Measurements from ENCODE around the gene SLC35F3.

The SLC35F3 gene

DNA sequence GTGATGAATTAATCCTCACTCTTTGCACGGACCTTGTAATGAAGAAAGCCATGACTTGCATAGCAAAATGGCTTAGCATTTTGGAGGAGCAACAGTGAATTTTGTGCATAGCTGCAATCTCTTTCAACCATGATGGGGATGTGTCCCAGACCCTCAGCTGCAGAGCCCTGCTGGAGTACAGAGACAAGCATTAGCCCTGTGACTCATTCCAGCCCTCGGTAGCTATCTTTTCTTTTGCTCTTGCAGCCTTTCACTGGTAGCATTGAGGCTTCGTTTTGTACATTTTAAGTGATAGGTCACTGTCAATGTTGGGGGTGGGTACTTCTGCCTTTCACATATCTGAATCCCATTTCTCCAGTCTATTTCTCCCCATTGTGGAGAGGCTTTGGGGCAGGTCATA, 58.4 kb downstream of the SLC35F3 start:
- DNase-seq (ENCODE audit: extremely low spot score, insufficient read length, low read depth) (no peak), FAIRE-seq (no peak)

DNA sequence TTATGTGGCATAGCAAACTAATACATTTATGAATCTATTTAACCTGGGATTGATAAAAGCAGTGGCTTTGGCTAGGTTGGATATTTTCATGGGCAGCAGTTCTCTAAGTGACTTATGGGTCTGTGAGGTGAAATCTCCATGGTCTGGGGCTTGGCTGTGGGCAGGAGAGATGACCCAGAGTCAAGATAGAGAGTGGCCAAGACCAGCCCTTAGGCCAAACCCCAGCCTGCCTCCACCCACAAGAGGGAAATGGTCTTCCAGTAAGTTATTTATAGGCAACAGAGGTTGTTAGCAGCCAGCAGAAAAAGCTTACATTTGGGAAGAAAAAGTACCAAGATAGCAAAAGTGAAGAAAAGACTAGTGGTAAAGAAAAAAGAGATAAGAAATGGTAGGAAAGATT, 61.4 kb downstream of the SLC35F3 start:
- DNase-seq (ENCODE audit: extremely low spot score, insufficient read length, low read depth): no peak
- FAIRE-seq: no peak

DNA sequence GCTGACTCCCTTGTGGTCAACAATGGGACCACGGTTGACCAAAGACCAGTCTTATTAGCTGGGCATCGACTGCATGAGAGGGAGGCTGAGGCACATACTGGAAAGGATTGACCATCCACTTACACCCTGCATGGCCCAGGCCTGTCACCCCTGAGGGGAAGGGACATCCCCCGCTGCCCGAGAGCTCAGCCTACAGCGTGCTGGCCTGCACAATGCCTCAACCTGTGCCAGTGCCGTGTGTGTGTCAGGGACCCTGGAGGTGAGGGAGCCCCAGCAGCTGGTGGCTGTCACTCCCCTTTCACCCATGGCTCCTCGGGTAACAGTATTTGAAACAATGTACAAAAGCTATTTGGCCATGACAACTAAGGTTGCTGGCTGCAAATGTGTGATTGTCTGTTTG, 67.3 kb downstream of the SLC35F3 start:
- DNase-seq (ENCODE audit: extremely low spot score, insufficient read length, low read depth) (no peak), FAIRE-seq (no peak)

DNA sequence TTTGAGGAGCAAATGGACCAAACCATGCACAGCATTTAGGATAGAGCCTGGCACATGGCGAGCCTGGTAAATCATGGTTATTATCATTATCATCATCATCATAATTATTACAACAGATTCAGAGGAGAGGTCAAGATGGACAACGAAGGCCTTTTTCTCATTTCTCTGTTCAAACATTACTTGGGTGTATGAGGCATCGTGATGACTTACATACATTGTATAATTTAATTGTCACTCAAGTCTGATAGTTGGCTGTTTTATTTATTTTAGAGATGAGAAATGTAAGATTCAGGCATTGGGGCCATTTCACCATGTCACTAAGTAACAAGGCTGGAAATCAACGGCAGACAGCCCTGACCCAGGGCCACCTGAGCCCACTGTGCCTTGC, 68.1 kb downstream of the SLC35F3 start:
- DNase-seq (ENCODE audit: extremely low spot score, insufficient read length, low read depth) (no peak), FAIRE-seq (no peak)

DNA sequence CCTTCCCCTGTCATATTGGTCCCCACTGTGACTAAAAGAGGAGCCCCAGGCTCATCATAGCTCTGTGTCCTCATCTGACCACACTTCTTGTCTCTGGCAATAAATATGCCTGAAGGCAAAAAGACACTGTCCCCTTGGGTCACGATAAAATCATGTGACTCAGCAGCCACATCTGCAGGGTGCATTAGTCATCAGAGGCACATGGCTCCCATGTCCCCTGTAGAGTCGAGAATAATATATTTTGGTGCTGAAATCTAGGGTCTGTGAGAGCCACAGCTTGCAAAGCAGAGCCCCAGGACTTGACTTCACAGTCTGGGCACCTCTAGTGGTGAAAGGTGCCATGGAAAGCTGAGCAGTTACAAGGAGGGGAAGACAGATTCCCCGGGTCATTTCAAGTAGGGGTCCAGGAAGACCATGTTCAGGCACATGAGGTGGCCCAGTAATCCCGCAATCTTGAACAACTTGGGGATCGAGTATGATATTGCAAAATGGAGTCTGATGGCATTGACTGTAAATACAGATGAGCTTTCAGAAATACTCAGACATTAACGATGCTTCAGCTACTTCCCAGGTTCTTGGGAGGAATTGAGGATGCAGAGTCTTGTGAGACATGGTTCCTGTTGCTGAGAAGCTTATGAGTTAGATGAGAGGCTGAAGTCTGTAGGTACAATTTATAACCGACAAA, 68.6 kb downstream of the SLC35F3 start:
- DNase-seq (ENCODE audit: extremely low spot score, insufficient read length, low read depth) (no peak), FAIRE-seq (no peak)

DNA sequence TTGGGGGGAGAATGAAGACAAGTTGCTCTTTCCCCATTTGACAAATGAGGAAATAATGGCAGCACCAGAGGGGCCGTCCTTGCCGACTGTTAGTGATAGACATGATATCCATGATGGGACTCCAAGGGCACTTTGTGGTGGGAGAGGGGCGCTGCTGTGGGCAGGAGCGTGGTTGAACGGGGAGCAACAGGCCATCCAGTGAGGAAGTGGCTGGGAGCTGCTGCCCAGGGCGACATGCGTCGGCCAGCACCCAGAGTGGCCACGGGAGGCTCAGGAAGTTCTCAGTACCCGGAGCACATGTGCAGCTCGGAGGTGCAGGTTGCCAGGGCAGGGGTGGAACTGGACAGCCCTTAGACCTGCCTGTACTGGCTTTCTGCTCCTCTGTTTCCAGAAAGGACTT, 71.0 kb downstream of the SLC35F3 start:
- no peak for DNase-seq (ENCODE audit: extremely low spot score, insufficient read length, low read depth)
- FAIRE-seq: no peak

DNA sequence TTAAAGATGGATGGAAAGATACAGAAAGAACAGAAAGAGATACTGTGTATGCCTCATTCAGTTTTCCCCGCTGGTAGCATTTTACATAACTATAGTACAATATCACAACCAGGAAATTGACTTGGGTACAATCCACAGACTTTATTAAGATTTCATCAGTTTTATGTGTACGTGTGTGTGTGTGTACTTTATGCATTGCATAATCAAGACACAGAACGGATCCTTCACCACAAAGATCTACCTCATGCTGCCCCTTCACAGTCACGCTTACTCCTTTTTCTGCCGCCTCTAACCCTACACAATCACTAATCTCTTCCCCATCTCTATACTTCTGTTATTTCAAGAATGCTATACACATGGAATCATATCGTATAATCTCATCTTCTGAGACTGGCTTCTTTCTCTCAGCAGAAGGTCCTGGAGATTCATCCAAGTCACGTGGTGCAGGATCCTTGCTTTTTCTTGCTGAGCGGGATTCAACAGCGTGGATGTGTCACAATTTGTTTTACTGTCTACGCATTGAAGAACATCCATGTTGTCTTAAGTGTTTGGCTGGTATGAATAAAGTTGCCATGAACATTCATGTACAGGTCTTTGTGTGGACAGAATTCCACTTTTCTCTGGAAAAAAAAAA, 76.7 kb downstream of the SLC35F3 start:
- DNase-seq (ENCODE audit: extremely low spot score, insufficient read length, low read depth) (no peak), FAIRE-seq (no peak)

DNA sequence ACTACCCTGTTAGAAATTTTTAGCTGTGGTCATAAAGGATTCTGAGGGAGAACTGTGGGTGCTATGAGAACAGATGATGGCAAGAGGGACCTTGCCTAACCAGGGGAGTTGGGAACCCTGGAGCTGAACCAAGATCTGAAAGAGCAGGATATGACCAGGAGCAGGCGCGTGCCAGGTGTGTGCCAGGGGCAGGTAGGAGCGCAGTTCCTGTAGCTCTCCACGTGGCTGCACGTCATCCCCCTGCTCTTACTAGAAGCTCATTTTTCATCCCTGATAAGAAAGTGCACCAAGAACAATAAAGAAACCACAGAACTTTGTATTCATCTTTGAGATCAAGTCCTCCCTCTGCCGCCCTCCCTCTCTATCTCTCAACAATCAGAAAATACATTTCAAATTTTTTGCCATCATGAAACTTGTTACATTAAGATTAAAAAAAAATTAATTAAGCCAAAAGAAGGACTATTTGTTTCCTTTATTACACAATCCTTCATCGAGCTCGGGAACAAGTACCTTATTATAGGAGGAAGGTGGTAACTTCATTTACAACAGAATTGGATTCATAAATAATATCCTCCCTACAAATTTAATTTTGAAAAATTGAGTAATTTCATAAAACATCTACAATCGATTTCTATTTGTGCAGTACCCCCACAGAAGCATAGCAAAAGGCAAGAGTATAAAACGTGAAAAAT, 78.5 kb downstream of the SLC35F3 start:
- DNase-seq (ENCODE audit: extremely low spot score, insufficient read length, low read depth): no peak
- no peak for FAIRE-seq

DNA sequence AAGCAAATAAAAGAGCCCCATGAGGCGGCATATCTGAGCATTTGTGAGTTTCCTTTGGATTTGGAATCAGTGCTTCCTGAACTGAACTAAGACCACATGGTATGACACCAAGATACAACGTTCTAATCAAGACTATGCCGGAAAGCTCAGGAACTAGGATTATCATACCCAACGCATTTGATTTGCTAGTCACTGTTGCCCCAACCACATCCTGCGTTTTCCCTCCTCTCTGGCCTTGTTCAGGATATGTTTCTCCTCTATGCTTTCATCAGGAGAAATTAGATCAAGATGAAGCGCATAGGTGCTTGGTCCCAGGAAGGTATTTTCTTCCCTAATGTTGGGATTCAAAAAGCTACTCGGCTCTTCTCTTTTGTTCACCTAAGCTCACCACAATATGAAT, 79.3 kb downstream of the SLC35F3 start:
- FAIRE-seq (no peak), DNase-seq (ENCODE audit: extremely low spot score, insufficient read length, low read depth) (no peak)

DNA sequence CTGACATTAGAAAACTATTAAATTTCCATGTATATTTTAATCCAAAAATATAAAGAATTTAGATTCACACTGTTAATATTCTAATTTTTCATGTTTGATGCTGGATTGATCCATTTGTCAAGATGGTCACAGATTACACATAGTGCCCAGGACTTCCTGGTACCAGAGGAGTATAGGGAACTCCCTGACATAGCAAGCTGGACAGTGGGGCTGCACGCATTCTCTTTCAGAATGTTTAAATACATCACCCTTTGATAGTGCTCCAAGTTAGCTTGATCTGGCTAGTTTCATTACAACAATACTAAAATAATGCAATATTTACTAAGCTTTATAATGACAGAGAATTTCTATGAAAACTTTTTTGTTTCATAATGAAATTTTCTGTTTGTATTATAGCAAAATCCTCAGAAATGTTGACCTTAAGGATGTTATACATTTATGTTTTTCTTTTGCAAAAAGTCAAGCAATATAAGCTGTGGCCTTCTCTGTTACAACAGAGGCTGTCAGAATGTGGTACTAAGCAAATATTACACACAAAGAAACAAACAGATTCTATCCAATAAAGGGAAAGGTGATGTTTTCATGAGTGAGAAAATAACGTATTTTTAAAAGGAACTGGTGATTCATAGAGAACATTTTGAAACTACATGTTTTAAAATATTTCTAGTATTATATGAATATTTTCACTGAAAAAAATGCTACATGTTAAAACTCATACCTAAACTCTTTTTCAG, 84.7 kb downstream of the SLC35F3 start:
- no peak for FAIRE-seq
- no peak for DNase-seq (ENCODE audit: extremely low spot score, insufficient read length, low read depth)

DNA sequence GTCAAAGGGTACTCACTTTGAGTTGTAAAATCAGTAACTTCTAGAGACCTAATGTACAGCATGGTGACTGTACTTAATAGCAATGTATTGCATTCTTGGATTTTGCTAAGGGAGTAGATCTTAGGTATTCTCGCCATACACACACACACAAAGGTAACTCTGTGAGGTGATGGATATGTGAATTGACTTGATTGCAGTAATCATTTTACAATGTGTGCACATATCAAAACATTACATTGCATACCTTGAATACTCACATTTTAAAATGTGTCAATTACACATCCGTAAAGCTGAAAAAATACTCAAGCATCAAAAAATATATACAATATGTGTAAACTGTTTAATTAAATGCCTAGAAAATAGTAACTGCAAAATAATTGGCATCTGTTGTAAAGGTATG, 86.0 kb downstream of the SLC35F3 start:
- no peak for DNase-seq (ENCODE audit: extremely low spot score, insufficient read length, low read depth)

DNA sequence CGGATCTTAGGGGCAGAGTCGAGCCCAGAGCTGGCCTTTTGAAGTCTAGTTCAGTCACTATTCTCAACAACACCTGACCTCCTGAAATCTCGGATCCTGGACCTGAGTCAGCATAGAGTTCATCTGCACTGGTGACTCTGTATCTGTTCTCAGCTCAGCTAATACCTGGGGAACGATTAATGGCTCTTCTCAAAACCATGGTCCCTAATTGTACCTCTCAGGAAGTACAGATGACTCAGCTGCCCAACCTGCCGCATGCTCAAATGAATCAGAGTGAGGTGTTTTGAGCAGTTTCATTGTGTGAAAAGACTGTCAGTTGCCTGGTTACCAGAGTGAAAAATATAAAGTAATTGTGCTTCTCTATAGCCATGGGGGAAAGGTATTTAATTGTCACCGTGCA, 89.2 kb downstream of the SLC35F3 start:
- DNase-seq (ENCODE audit: extremely low spot score, insufficient read length, low read depth): no peak
- FAIRE-seq: no peak

More for the DNA sequence above, 86.0 kb downstream of the SLC35F3 start:
- FAIRE-seq: no peak

DNA sequence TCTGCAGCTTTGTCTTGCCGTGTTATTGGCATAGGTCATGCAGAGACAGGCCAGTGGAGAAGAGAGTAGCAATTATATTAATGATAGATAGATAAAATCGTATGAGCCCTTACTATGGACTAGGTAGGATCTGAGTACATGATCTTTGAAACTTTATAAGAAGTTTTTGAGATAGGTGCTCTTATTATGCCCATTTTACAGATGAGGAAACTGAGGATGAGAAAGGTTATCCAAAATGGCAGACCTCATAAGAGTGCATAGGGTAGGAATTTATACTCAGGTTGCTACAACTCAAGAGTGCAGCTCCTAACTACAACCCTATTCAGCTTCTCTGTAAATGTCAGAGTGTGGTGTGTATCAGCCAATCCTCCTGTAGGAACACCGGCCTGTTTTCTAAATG, 89.6 kb downstream of the SLC35F3 start:
- no peak for FAIRE-seq

DNA sequence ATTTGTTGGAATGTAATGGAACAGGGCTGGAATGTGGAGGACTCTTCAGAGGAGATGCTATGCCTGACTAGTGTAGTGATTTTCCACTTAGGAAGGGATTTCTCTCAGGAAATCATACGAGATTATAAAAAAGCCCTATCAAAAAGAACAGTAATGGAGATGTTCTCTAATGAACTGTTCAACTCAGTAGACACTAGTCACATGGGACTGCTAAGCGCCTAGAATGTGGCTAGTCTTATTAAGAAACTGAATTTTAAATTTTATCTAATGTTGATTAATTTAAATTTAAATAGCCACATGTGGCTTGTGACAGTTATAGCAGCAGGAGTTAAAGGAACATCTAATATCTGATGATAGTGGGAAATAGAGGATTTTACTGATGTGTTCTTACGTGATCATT, 94.0 kb downstream of the SLC35F3 start:
- DNase-seq (ENCODE audit: extremely low spot score, insufficient read length, low read depth) (no peak), FAIRE-seq (no peak)

More for the DNA sequence above, 89.6 kb downstream of the SLC35F3 start:
- DNase-seq (ENCODE audit: extremely low spot score, insufficient read length, low read depth): no peak

DNA sequence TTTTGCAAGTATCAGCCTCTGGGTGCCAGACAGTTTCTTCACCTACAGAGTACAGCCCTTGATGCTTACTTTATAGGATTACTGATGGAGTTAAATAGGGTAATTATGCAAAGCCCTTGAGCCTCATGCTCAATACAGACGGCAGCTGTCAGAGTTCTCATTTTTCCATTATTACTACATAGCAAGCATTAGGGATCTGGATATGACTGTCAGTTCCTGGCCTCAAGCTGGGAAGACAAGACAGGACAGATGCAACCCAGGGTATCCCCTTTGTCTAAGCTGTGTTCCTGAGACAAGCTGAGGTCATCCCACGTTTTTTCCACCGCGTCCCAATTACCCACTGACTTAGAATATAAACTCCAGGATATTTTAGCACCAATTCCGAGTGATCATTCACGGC, 94.4 kb downstream of the SLC35F3 start:
- FAIRE-seq (no peak), DNase-seq (ENCODE audit: extremely low spot score, insufficient read length, low read depth) (no peak)

DNA sequence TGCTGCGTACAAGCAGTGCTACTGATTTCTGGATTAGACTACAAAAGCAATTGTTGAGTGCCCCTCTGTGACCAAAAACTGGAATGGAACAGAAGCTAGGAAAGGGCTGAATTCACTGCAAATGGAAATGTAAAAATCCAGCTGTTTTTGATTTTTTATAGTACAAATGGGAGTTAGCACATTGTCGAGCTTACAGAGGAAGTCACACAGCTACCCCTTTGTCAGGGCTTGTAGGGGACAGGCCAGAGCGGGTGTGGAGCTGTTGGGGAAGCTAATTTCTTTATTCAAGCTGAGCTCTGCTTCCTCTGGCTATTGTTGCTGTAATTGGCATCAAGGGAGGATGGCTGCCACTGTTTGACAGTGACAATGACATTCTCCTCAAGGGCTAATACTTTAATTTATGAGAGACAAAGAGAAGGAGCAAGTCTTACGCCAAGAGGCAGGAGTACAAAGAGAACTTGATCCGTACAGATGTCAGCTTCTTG, 96.1 kb downstream of the SLC35F3 start:
- DNase-seq (ENCODE audit: extremely low spot score, insufficient read length, low read depth) (no peak), FAIRE-seq (no peak)

DNA sequence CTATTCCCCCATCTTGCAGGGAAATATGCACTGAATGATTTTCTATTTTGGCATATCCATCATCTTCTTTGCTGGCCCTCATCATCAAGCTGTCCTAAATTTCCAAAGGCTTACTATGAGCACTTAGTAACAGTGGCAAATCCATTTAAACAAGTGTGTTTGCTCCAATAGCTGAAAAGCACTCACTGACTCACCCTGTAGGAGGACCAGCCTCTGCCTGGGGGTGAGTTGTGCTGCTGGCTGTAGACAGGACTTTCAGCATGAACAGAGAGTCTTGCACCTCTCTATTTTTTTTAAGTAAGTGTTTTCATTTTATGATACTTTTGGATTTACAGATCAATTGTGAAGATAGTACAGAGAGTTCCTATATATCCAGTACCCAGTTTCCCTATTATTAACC, 97.3 kb downstream of the SLC35F3 start:
- no peak for FAIRE-seq

DNA sequence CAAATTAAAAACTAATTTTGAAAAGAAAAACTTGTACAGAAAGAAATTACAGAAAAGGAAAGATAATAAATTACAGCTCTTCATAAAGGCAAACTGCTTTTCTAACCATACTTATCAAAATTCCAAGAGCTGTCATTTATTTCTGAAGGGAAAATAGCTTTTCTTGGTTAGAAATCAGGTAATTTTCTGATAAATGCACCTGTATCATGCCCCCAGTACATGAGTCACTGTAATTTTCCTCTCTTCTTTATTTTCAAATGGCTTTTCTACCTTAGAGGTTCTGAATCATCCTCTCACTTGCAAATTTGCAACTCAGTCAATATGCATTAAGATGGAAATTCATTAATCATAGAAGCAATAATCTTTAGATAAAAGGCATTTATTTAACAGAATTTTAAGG, 100.1 kb downstream of the SLC35F3 start:
- DNase-seq (ENCODE audit: extremely low spot score, insufficient read length, low read depth): no peak
- FAIRE-seq: no peak

More for the DNA sequence above, 97.3 kb downstream of the SLC35F3 start:
- DNase-seq (ENCODE audit: extremely low spot score, insufficient read length, low read depth): no peak

DNA sequence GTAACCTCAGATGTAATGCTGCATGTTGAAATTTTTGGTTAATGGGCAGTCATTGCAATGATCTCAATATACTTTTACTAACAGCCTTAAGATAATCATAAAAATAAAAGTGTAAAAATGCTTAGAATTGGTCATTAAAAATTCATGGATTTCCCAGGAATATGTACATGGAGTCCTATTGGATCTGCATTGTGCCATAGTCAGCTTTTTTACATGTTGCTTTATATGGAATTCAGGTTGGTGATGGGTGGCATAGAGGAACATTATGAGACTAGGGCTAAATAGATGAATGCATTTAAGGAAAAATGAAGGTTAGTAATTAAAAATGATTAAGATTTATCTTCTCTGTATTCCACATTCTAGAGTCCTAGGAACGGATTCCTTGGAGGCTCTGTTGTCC, 103.2 kb downstream of the SLC35F3 start:
- FAIRE-seq: no peak
- DNase-seq (ENCODE audit: extremely low spot score, insufficient read length, low read depth): no peak

DNA sequence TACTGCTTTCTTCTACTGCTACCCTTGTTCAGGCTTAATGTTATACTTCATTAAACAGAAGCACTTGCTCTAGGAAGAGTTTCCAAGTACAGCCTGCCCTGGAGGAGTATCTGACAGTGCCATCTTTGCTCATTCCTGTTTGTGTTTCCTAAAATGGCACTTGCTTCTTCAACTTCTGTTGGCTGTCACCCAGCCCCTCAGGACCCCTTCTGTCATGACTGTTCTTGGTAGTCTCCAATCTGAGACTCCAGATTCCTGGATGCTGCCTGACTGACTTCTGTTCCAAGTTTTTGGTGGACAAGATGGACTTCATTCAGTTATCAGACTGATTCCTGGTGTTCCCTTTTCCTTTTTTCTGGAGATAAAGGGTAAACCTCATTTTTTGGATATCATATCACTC, 104.1 kb downstream of the SLC35F3 start:
- no peak for DNase-seq (ENCODE audit: extremely low spot score, insufficient read length, low read depth)
- FAIRE-seq: no peak

DNA sequence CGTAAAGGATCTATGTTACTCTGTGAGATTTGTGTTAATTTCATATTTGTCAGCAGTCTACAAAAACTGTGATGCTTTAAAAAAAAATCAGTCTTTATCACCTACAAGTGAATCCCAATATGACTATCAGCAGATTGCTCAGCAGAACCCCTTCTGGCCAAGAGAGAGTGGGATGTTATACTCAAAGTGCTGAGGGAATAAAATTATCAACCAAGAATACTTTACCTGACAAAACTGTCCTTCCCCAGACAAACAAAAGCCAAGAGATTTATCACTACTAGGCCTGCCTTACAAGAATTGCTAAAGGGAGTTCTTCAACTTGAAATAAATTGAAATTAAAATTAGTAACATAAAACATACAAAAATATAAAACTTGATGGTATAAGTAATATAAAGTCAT, 105.2 kb downstream of the SLC35F3 start:
- DNase-seq (ENCODE audit: extremely low spot score, insufficient read length, low read depth): no peak
- FAIRE-seq: no peak

All from GM18507 (cell line).